Subcutaneous adipose tissue (tissue), 4 donors: ENCODE results near the gene CDHR3. TPM values are rescaled to one million over a fixed set of nuclear protein-coding genes. Genes with fewer than 3 reads are reported as not detected.

ENCODE experiments used
- CTCF ChIP-seq: fragments of 450-650 bp; IDR thresholded peaks from one replicate; pipeline ENCODE4 v1.5.1; 2016; ENCODE audit warnings: low read depth, mild to moderate bottlenecking, control low read depth, antibody characterized with exemption, moderate library complexity
- total RNA-seq, 4 donors: library from RNA; depleted of rRNA; stranded (reverse); fragments of >200 nt; gene quantifications; one replicate each; pipeline ENCODE4 v1.1.0, GENCODE V29; 2016

CDHR3 gene
- total RNA-seq, 4 donors from 2014 or later = 6.2 to 33.8 (median 12.0) TPM

DNA sequence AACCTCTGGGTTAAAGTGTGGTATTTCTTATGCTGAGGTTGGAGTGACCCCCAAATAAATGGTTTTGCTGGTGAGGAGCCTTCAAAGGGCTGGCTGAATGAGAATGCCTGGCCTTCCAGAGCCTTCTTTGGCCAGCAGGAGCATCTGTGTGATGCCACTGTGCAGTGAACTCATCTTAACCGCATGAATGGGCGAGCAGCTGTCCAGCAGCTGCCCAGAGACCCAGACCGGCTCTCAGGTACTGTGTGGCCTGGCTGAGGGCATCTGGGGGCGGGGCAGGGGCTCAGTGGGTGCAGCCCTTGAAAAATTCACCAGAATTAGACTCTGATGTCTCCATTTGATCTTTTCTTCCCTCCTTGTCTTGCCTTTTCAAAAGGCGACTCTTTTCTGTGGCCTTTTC, 90.0 kb downstream of the CDHR3 start:
- TF ChIP-seq CTCF = no peak

DNA sequence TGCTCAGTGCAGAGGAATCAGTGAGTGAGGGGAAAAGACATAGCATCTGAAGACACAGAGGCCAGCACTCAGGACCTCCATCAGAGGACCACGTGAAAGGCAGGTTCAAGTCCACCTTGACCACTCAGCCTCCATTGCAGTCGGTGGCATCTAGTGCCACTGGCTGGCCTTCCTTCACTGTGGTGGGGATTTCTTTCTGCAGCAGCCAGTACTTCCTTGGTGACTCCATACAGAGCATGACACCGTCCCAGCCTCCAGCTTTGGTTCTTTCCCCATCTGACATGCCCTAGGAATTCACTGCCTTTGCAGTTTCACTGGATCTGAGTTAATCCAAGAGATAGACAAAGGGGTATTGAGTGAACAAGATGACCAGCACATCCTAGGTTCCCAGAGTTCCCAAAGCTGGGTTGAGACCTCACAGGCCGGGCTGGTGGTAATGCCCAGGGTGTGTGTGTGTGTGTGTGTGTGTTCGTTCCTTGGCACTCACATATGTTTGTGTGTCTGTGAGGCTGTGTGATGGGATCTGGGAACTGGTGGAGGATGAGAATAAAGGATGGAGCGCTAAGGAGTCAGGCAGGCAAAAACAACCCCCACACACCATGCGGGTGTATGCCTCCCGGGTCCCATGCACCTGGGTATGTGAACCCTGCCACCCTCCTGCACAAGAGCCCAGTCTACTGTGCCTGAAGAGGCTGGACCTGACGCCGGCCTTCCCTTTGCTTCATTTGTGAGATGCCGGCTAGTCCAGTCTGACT, 91.3 kb downstream of the CDHR3 start:
- no peak for TF ChIP-seq CTCF

DNA sequence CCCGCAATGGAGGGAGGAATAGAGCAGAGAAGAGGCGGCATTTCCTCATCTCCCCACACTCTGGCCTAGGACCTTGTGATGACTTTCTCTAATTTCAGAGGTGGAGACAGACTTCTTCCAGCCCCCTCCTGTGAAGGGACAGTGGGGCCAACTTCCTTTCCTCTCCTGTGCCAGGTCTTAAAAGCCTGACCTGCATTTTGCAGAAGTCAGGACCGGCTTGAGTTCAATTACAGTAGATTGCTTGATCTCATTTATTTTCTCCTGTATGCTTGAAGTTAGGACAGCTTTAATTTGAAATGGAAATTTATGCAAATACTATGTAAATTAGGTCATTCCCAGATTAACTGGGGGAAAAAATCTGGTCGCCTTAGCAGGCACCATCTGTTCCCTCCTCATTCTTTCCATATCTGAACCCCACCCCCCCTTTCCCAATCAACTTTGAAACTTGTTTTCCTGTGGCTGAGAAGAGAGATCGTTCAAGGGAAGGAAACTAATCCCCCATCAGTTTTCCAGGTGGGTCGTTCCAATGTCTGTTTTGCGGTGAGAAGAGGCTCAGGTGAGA, 92.0 kb downstream of the CDHR3 start:
- no peak for TF ChIP-seq CTCF

GRCh38 chr7:106056513-106057203, 93.6 kb downstream of the CDHR3 start:
- TF ChIP-seq CTCF = no peak

GRCh38 chr7:106057204-106057961, 94.3 kb downstream of the CDHR3 start:
- TF ChIP-seq CTCF = no peak

- TF ChIP-seq CTCF = no peak
Measured at GRCh38 chr7:106057962-106058927, 95.2 kb downstream of the CDHR3 start.
